Stomach smooth muscle (tissue), 2 donors: ENCODE results near the gene ERCC6.
A peak's percentile ranks its signal among the peaks of the same experiment; 100 is the strongest.

Source experiments
- H3K27ac ChIP-seq: one replicate; pipeline ENCODE4 v1.7.0; 2013; ENCODE audit warnings: mild to moderate bottlenecking, low read length, inconsistent platforms
- H3K27me3 ChIP-seq, 2 donors: one replicate each; pipeline ENCODE4 v1.7.0; 2013; ENCODE audit warnings: low read length in 2 of 2; ENCODE audit not compliant: insufficient read depth in 2 of 2, control insufficient read depth in 1 of 2
- H3K36me3 ChIP-seq, 2 donors: one replicate each; pipeline ENCODE4 v1.7.0; 2013; ENCODE audit warnings: low read length in 2 of 2; ENCODE audit not compliant: control insufficient read depth in 2 of 2, insufficient read depth in 2 of 2
- H3K4me1 ChIP-seq: one replicate; pipeline ENCODE4 v1.7.0; 2013; ENCODE audit warnings: low read length; ENCODE audit not compliant: control insufficient read depth, insufficient read depth
- H3K4me3 ChIP-seq, 2 donors: one replicate each; pipeline ENCODE4 v1.7.0; 2013; ENCODE audit warnings: low read length in 2 of 2
- H3K9ac ChIP-seq, 2 donors: one replicate each; pipeline ENCODE4 v1.7.0; 2013; ENCODE audit warnings: low read length in 2 of 2, mild to moderate bottlenecking in 1 of 2
- H3K9me3 ChIP-seq, 2 donors: one replicate each; pipeline ENCODE4 v1.7.0; 2013; ENCODE audit warnings: low read length in 2 of 2; ENCODE audit not compliant: control insufficient read depth in 2 of 2
- donor health status: healthy.
- donor health status: Pancreatic carcinoma.

ERCC6 gene

DNA sequence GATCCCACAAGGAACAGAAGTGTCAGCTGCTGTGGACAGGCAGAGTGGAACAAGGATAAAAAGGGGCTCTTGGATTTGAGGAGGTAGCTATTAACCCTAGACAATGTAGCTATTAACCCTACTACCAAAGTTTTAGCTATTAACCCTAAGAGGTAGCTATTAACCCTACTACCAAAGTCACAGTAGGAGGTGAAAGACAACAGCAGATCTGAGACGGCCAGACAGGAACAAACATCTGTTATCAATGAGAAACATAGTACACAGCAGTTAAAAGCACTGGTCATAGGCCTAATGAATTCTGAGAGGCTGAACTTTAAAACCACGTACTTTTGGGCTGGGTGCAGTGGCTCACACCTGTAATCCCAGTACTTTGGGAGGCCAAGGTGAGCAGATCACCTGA lies 11.9 kb downstream of the ERCC6 start:
- Histone ChIP-seq H3K4me1 (no peaks in the 10 kb centered on the region), H3K27ac (no peak overlapping the region), H3K4me3 (no peak overlapping the region), H3K9ac (no peak overlapping the region), H3K27me3 (no peaks in the 10 kb centered on the region), H3K36me3 (peaks cover 29 to 39% of the 10 kb centered on the region in 2 donors), H3K9me3 (no peaks in the 10 kb centered on the region)

- no peak overlapping the region for H3K27ac ChIP-seq
- H3K36me3 ChIP-seq: peaks cover 28 to 35% of the 10 kb centered on the region in 2 donors
- no peak overlapping the region for H3K9ac ChIP-seq
- H3K4me3 ChIP-seq: no peak overlapping the region
- H3K27me3 ChIP-seq: no peaks in the 10 kb centered on the region
- no peaks in the 10 kb centered on the region for H3K9me3 ChIP-seq
- no peaks in the 10 kb centered on the region for H3K4me1 ChIP-seq
Measured at GRCh38 chr10:49526619-49527018, 12.3 kb downstream of the ERCC6 start.

DNA sequence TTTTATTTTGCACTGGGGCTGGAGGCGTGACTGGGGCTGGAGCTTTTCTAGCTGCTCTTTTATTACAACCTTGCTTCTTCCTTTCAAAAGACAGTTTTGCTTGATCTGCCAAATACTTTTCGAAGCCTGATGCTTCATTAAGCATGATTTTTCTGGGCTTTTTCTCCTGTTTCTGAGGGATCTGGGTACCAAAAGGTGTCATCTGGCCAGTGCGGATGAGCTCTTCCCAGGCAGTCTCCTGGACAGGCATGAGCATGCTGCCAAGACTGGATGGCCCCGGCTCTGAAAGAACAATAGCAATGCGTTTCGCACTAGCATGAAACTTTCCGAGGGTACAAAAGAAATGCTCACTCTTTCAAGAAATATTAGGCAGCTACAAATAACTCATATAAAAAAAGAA lies 14.4 kb downstream of the ERCC6 start:
- Histone ChIP-seq H3K36me3 (peaks cover 28 to 29% of the 10 kb centered on the region in 2 donors), H3K4me1 (peaks cover 4% of the 10 kb centered on the region), H3K9ac (no peak overlapping the region)

DNA sequence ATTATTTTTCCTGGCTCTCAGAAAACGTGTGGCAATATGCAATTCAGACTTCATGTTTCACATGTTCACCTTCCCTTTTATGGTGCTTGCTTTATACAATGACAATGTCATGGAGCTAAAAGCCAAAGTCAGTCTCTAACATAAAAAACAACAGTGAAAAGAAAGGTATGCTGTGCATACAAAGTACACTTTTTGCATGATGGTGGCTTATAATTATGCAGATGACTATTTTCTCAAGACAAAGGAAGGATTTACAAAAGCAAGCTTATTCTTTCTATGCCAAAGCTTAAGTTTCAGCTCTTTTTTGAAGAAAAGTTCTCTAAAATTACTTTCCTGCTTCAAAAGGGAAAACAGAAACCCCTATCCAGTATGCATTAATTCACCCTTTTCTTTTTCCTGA lies 15.6 kb downstream of the ERCC6 start:
- no peak overlapping the region for H3K9ac ChIP-seq
- no peak overlapping the region for H3K4me3 ChIP-seq
- H3K9me3 ChIP-seq: no peaks in the 10 kb centered on the region
- H3K4me1 ChIP-seq: peaks cover 4% of the 10 kb centered on the region
- no peak overlapping the region for H3K27ac ChIP-seq
- peaks cover 20 to 28% of the 10 kb centered on the region in 2 donors for H3K36me3 ChIP-seq
- no peaks in the 10 kb centered on the region for H3K27me3 ChIP-seq

More for the DNA sequence above, 14.4 kb downstream of the ERCC6 start:
- Histone ChIP-seq H3K4me3 (no peak overlapping the region), H3K9me3 (no peaks in the 10 kb centered on the region), H3K27ac (no peak overlapping the region), H3K27me3 (no peaks in the 10 kb centered on the region)

DNA sequence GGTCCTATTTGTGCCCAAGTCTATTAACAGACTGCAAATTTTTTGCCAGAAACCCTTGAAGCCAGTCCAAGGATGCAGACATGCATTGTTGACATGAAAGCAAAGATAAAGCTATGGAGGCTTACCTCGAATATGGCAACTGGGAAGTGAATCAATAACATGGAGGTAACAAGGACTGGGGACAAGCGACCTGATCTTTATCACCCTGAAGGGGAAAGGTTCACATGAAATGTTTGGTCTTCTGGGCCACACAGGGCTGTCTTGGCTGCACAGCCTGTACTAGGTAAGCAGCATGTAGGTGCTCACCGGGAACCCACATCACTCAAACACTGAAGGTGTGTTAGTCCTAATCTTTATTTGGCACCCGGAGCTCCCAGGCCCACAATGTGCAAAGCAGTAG lies 17.9 kb downstream of the ERCC6 start:
- H3K9me3 ChIP-seq: no peaks in the 10 kb centered on the region
- H3K4me1 ChIP-seq: peaks cover 4% of the 10 kb centered on the region
- no peak overlapping the region for H3K4me3 ChIP-seq
- no peak overlapping the region for H3K9ac ChIP-seq
- H3K27ac ChIP-seq: no peak overlapping the region
- H3K36me3 ChIP-seq: peaks cover 19 to 20% of the 10 kb centered on the region in 2 donors
- H3K27me3 ChIP-seq: no peaks in the 10 kb centered on the region

GRCh38 chr10:49520122-49520775 lies 18.7 kb downstream of the ERCC6 start:
- H3K4me1 ChIP-seq: peaks cover 4% of the 10 kb centered on the region
- no peaks in the 10 kb centered on the region for H3K9me3 ChIP-seq
- H3K36me3 ChIP-seq: peaks cover 19 to 21% of the 10 kb centered on the region in 2 donors
- H3K4me3 ChIP-seq: no peak overlapping the region
- H3K27ac ChIP-seq: no peak overlapping the region
- H3K9ac ChIP-seq: peak overlapping the region in 1 of 2 donors; percentile 29
- H3K27me3 ChIP-seq: no peaks in the 10 kb centered on the region

DNA sequence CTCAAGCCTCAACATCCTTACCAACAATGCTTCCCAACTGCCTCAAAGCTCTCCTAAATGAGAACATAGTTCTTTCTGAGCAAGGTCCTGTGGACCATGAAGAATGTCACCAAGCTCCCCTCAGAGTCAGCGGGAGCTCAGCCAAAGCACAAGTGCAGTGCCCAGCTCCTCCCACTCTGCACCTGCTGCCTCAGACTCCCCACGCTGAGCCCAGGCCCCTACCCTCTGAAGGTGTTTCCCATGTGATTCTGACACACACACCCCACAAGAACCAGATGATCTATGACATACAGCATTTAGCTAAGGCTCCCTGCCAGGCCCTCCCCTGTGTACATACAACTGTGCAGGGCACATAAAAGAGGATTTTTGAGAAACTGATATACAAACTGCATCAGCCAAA lies 19.2 kb downstream of the ERCC6 start:
- H3K27me3 ChIP-seq: no peaks in the 10 kb centered on the region
- H3K9ac ChIP-seq: no peak overlapping the region
- no peak overlapping the region for H3K4me3 ChIP-seq
- H3K9me3 ChIP-seq: no peaks in the 10 kb centered on the region
- peaks cover 18 to 23% of the 10 kb centered on the region in 2 donors for H3K36me3 ChIP-seq
- peaks cover 4% of the 10 kb centered on the region for H3K4me1 ChIP-seq
- H3K27ac ChIP-seq: no peak overlapping the region

DNA sequence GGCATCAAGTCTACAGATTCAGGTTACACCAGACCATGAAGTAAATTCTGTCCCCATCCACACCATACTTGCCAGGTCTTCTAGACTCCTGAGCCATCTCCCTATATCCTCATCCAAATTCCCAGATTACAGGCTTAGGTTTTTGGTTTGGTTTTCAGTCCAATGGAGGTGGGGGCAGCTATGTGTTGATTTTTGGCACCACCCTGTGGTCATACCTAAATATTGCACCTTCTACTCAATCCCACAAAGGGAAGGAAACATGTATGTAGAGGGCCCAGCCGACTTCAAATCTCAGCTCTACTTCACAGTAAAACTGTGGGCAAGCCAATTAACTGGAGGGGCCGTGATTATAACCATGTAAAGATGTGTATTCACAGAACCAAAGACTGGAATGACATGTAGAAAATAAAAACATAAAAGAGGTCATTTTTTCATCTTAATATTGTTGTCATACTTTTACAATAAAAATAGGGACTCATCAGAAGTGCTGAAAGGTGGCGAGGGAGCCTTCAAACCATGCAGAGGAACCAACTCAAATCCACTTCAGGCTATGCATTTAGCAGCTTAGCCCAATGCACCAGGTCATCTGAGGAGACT lies 19.8 kb downstream of the ERCC6 start:
- Histone ChIP-seq H3K9me3 (no peaks in the 10 kb centered on the region), H3K4me1 (peaks cover 4% of the 10 kb centered on the region), H3K9ac (no peak overlapping the region), H3K27ac (no peak overlapping the region), H3K4me3 (no peak overlapping the region), H3K36me3 (peaks cover 15 to 17% of the 10 kb centered on the region in 2 donors), H3K27me3 (no peaks in the 10 kb centered on the region)

DNA sequence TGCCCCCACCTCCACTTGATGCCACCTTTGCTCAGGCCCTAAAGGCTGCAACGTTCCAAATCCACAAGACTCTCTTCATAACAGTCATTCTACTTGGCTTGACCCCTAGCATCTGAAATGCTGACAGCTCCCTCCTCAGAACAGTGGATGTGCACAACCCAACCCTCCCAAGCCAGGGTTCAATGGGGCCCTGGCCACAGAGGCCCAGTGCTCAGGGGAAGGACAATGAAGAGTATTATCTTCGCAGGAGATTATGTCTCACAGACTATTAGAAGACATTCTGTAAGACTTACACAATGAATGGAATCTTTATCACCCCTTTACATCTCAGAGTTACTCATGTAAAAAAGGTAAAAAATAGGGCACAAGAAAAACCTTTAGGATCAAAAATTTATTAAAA lies 20.4 kb downstream of the ERCC6 start:
- H3K4me3 ChIP-seq: no peak overlapping the region
- H3K27ac ChIP-seq: no peak overlapping the region
- H3K4me1 ChIP-seq: peaks cover 4% of the 10 kb centered on the region
- no peaks in the 10 kb centered on the region for H3K27me3 ChIP-seq
- H3K9ac ChIP-seq: no peak overlapping the region
- H3K36me3 ChIP-seq: peaks cover 13 to 15% of the 10 kb centered on the region in 2 donors
- no peaks in the 10 kb centered on the region for H3K9me3 ChIP-seq

GRCh38 chr10:49516216-49516970 lies 22.5 kb downstream of the ERCC6 start:
- no peak overlapping the region for H3K27ac ChIP-seq
- H3K27me3 ChIP-seq: no peaks in the 10 kb centered on the region
- peaks cover 9 to 11% of the 10 kb centered on the region in 2 donors for H3K36me3 ChIP-seq
- H3K4me3 ChIP-seq: no peak overlapping the region
- no peaks in the 10 kb centered on the region for H3K9me3 ChIP-seq
- peaks cover 4% of the 10 kb centered on the region for H3K4me1 ChIP-seq
- no peak overlapping the region for H3K9ac ChIP-seq
